GM18499 (cell line): ENCODE data around the gene PALLD.

Experiments used
- ATAC-seq: cut with Tn5 transposase; IDR thresholded peaks from one replicate; pipeline ENCODE4 v1.9.1; 2021; ENCODE audit warnings: moderate number of reproducible peaks; ENCODE audit not compliant: insufficient read depth, unreplicated experiment

Gene PALLD

GRCh38 chr4:168773388-168774195 is 276.7 kb downstream of the PALLD start:
- ATAC-seq = no peak

GRCh38 chr4:168776382-168776781 is 279.5 kb downstream of the PALLD start:
- no peak for ATAC-seq

- ATAC-seq = no peak
Observed at GRCh38 chr4:168777277-168777965, 280.6 kb downstream of the PALLD start.

DNA sequence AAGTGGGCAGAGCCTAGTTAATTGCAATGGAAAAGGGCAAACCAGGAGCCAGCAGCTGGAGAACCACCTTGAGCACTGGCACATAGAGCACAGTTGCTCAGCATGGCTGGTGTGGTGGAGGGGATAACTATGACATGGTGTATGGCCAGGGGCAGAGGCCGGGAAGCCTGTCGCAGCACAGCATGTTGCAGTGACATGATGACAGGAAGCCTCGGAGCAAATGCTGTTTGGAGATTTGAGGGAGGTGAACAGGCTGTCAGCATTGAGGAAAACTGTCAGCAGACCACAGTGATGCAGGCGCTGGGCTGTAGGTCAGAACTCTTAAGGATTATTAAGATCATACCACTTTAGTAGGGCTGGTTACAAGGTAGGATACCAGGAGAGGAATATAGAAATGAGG is 284.5 kb downstream of the PALLD start:
- ATAC-seq = no peak

GRCh38 chr4:168781926-168782325 is 285.1 kb downstream of the PALLD start:
- no peak for ATAC-seq

DNA sequence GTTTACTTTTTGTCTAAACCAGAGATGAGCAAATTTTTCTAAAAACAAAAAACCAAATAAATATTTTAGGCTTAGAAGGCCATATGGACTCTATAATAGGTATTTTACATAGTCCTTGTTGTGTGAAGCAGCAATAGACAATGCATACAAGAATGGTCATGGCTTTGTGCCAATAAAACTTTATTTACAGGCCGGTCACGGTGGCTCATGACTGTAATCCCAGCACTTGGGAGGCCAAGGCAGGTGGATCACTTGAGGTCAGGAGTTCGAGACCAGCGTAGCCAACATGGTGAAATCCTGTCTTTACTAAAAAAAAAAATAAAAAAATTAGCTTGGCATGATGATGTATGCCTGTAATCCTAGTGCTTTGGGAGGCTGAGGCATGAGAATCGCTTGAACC is 285.6 kb downstream of the PALLD start:
- ATAC-seq = no peak

GRCh38 chr4:168784786-168785461 is 288.1 kb downstream of the PALLD start:
- ATAC-seq = no peak

- ATAC-seq = no peak
Observed at GRCh38 chr4:168787334-168787733, 290.5 kb downstream of the PALLD start.

DNA sequence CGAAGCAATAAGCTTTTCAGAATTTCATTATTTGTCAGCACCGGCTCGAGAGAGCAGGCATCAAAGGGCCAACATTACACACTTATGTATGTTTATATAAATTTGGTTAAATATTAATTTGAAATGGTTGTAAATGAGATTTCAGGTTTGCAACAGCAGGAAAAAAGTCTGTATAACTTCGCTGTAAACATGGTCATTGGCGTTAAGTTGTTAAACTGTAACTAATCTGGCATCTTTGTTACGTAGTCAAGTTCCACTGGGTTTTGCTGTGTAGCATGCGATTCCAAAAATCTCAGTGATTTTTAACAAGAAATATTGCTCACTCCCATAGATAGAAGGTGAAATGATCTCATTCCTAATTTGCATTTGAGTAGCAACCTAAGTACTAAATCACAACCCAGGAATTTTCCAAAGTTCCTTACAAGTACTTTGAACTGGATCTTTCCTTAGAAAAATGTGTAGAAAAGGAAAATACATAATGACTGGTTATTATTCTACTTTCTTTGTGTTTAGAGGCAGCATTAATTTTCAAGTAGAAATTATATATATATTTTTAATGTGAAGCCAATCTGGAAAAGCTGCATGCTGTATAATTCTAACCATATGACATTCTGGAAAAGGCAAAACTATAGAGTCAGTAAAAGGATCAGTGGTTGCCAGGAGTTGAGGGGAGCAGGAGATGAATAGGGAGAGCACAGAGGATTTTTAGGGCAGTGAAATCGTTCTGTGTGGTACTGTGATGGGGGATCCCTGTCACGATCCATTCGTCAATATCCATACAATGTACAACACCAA is 291.1 kb downstream of the PALLD start:
- no peak for ATAC-seq

DNA sequence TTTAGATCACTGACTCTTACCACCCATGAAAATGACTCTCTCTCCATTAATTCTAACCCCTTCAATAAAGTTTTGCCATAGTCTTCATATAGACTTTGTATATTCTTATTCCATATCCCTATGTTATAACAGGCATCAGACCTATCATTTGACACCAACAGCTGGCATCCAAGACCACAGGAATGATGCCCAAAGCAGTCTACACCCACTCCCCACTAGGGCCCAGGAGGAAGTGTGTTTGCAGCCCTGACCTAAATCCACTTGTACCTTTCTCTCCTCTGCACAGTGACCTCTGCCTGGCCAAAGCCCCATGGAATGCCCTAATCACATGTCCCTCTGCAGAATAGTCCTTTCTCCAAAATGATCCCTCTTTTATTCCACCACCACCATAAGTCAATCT is 294.0 kb downstream of the PALLD start:
- ATAC-seq = no peak

- ATAC-seq = no peak
Observed at GRCh38 chr4:168791376-168791775, 294.5 kb downstream of the PALLD start.

- ATAC-seq = no peak
Observed at GRCh38 chr4:168793542-168793941, 296.7 kb downstream of the PALLD start.

DNA sequence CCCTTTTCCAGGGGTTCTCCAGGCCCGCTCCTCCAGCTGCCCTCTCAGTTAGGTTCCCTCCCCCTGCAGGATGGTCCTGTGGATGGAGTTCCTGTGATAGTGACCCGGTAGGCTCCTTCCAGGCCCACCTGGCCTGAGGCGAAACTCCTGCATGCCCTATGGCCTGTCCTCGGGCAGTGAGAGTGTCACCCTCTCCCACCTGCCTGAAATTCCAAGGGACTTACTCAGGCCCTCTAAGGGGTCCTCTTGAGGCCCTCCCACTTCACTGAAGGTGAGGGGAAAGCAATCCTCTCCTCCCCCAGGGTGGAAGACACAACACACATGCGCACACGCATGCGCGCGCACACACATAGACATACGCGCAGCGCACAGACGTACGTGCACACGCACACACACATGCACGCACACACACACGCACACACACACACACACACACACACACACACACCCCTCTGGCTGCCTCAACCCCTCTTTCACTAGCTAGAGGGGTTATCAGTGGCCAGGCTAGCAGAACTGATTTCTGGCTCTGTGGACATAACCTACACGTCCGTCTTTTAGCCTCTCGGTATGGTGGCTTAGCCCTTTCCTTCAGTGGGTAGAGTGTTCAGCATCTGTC is 297.3 kb downstream of the PALLD start:
- no peak for ATAC-seq

- no peak for ATAC-seq
Observed at GRCh38 chr4:168794881-168795280, 298.0 kb downstream of the PALLD start.

GRCh38 chr4:168795346-168795745 is 298.5 kb downstream of the PALLD start:
- no peak for ATAC-seq

DNA sequence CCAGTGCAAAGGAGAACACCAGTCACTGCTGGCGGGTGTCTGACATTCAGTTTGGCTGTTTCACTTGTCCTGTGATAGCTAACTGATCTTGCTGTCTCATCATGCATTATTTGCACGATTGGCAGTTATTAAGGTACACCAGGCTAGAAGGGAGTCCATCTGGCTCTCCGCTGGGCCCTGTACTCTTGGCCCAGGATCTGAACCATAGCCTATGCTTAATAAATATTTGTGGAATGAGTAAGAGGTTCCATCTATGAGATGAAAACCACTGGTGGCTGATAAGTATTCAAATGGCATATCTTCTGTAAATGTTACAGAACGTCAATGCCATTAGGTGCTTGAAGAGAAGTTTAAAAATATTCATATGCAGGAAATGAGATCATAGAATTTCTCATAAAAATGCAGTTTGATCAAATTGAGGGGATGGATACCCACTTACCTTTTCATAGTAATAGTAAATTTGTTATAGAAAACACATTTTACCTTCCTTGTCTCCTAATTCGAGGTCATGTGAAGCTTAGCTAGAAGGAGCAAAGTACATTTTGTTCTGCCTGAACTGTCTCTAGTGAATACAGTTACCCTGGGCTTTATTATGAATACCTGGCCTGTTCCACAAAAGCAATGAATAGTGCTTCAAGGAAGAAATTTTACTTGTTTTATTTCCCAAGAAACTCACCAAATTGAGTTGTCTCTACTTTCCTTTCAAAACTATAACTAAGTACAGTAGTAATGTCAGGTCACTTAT is 299.7 kb downstream of the PALLD start:
- no peak for ATAC-seq

DNA sequence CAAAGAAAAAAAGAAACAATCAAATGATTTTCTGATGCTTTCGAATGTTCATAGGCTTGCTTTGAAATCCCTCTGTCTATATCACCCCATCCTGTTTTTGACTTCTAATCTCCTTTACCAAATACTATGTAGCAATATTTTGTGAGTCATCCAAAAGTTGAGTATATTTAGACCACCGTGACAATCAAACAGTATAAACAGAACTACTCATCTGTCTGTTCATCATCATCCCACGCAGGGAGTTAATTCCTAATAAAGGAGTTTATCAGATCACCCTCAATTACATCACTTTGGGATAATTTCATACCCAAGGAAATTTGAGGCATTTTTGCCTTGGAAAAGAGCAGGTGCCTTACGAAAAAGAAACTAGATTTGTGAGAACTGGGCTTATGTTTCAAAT is 300.3 kb downstream of the PALLD start:
- no peak for ATAC-seq

- no peak for ATAC-seq
Observed at GRCh38 chr4:168797738-168798375, 301.0 kb downstream of the PALLD start.

DNA sequence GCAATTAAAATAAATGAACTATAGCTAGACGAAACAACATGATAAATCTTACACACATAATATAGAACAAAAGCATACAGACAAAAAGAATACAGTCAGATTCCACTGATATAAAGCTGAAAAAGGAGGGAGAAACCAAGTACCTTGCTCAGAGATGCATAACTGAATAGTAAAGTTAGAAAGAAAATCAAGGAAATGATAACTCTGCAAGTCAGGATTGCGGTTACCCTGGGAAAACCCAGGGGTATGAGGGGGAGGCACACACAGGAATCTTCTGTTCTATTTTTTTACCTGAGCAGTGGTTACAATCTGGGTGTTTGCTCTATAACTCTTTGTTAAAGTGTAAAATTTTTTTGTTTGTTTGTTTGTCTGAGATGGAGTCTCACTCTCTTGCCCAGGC is 304.1 kb downstream of the PALLD start:
- no peak for ATAC-seq
